GM23338 (cell line): ENCODE data around the gene MAP3K21. TPM values are rescaled to one million over a fixed set of nuclear protein-coding genes. Genes with fewer than 3 reads are reported as not detected.

Experiments used
- ATAC-seq: fragments of 200-7000 bp; cut with Tn5 transposase; 3 replicates; pipeline ENCODE4 v1.9.1; 2020
- DNase-seq: peaks from one replicate; pipeline ENCODE4 v3.0.0-alpha.2; 2015; ENCODE audit warnings: low spot score
- H2AFZ ChIP-seq: fragments of 200-600 bp; sonication (generic); 2 replicates; pipeline ENCODE4 v1.8.0; 2016; ENCODE audit warnings: antibody characterized with exemption, mild to moderate bottlenecking, moderate library complexity
- H3F3A ChIP-seq: fragments of 200-600 bp; sonication (generic); replicated peaks from 2 replicates; pipeline ENCODE4 v1.8.0; 2017; ENCODE audit warnings: antibody characterized with exemption, mixed run types, low read depth
- H3K27ac ChIP-seq: fragments of 200-600 bp; sonication (generic); 2 replicates; pipeline ENCODE4 v1.6.1; 2016; ENCODE audit warnings: low read depth
- H3K27me3 ChIP-seq: fragments of 200-600 bp; sonication (generic); 2 replicates; pipeline ENCODE4 v1.8.0; 2016; ENCODE audit warnings: mild to moderate bottlenecking, mixed run types, moderate library complexity; ENCODE audit not compliant: insufficient read depth
- H3K36me3 ChIP-seq: fragments of 200-600 bp; sonication (generic); 2 replicates; pipeline ENCODE4 v1.8.0; 2016; ENCODE audit warnings: mild to moderate bottlenecking; ENCODE audit not compliant: insufficient read depth
- H3K4me1 ChIP-seq: fragments of 200-600 bp; sonication (generic); 2 replicates; pipeline ENCODE4 v1.8.0; 2016; ENCODE audit warnings: mild to moderate bottlenecking, moderate library complexity; ENCODE audit not compliant: insufficient read depth
- H3K4me2 ChIP-seq: fragments of 200-600 bp; sonication (generic); 2 replicates; pipeline ENCODE4 v1.7.1; 2017; ENCODE audit warnings: mixed run types
- H3K4me3 ChIP-seq: fragments of 200-600 bp; sonication (generic); 2 replicates; pipeline ENCODE4 v1.6.1; 2016; ENCODE audit warnings: mixed run types
- H3K79me2 ChIP-seq: fragments of 200-600 bp; sonication (generic); replicated peaks from 2 replicates; pipeline ENCODE4 v1.8.0; 2017; ENCODE audit warnings: mild to moderate bottlenecking; ENCODE audit not compliant: insufficient read depth
- H3K9me2 ChIP-seq: fragments of 200-600 bp; sonication (generic); 2 replicates; pipeline ENCODE4 v1.8.0; 2017; ENCODE audit not compliant: insufficient read depth
- H4K20me1 ChIP-seq: fragments of 200-600 bp; sonication (generic); replicated peaks from 2 replicates; pipeline ENCODE4 v1.8.0; 2017; ENCODE audit warnings: mild to moderate bottlenecking; ENCODE audit not compliant: insufficient read depth
- H3K27ac Mint-ChIP-seq: 2 replicates; pipeline ENCODE4 v1.8.0; 2020; ENCODE audit warnings: inconsistent platforms, mild to moderate bottlenecking, moderate library complexity, mixed read lengths
- H3K27me3 Mint-ChIP-seq: 3 replicates; pipeline ENCODE4 v1.8.0; 2022; ENCODE audit warnings: low read depth, mild to moderate bottlenecking, moderate library complexity, mixed read lengths, inconsistent platforms; ENCODE audit not compliant: insufficient read depth, poor library complexity
- H3K36me3 Mint-ChIP-seq: 3 replicates; pipeline ENCODE4 v1.8.0; 2021; ENCODE audit warnings: low read depth, mild to moderate bottlenecking, inconsistent platforms, moderate library complexity, mixed read lengths
- H3K4me1 Mint-ChIP-seq: 3 replicates; pipeline ENCODE4 v1.8.0; 2020; ENCODE audit warnings: mild to moderate bottlenecking, inconsistent platforms, mixed read lengths
- H3K4me3 Mint-ChIP-seq: 3 replicates; pipeline ENCODE4 v1.8.0; 2021; ENCODE audit warnings: moderate library complexity, mild to moderate bottlenecking, inconsistent platforms, mixed read lengths
- H3K9me3 Mint-ChIP-seq: 3 replicates; pipeline ENCODE4 v1.8.0; 2020; ENCODE audit warnings: moderate library complexity, mild to moderate bottlenecking, inconsistent platforms, mixed read lengths
- CREB1 ChIP-seq: fragments of 250-450 bp; sonication (Bioruptor Pico); IDR thresholded peaks from 2 replicates; pipeline ENCODE4 v1.5.0; 2020; ENCODE audit warnings: low read depth, mild to moderate bottlenecking, moderate library complexity
- CTCF ChIP-seq, 2 experiments: fragments of 200-600 bp in 1 of 2; sonication (generic) in 1 of 2; conservative IDR thresholded peaks; 2 replicates each; pipeline versions ENCODE4 v1.5.1 to v1.6.1; 2016 to 2017; ENCODE audit warnings: antibody characterized with exemption in 2 of 2, low read depth in 2 of 2, mild to moderate bottlenecking in 2 of 2, moderate library complexity in 1 of 2
- ETS1 ChIP-seq: IDR thresholded peaks from 2 replicates; pipeline ENCODE4 v1.6.1; 2016; ENCODE audit warnings: antibody characterized with exemption
- EZH2 ChIP-seq: fragments of 200-600 bp; sonication (generic); IDR thresholded peaks from one replicate; pipeline ENCODE4 v1.8.0; 2017; ENCODE audit warnings: antibody characterized with exemption, mild to moderate bottlenecking, low read depth; ENCODE audit not compliant: unreplicated experiment
- EZH2phosphoT487 ChIP-seq: fragments of 200-600 bp; sonication (generic); IDR thresholded peaks from one replicate; pipeline ENCODE4 v1.8.1; 2018; ENCODE audit warnings: antibody characterized with exemption; ENCODE audit not compliant: unreplicated experiment
- JUNB ChIP-seq: IDR thresholded peaks from one replicate; pipeline ENCODE4 v1.6.1; 2016; ENCODE audit warnings: antibody characterized with exemption; ENCODE audit not compliant: unreplicated experiment
- NANOG ChIP-seq: IDR thresholded peaks from 2 replicates; pipeline ENCODE4 v1.6.1; 2016; ENCODE audit warnings: antibody characterized with exemption, borderline replicate concordance
- POLR2AphosphoS5 ChIP-seq: IDR thresholded peaks from 2 replicates; pipeline ENCODE4 v1.6.1; 2016; ENCODE audit warnings: antibody characterized with exemption, low read depth
- REST ChIP-seq: IDR thresholded peaks from one replicate; pipeline ENCODE4 v1.6.1; 2018; ENCODE audit warnings: antibody characterized with exemption; ENCODE audit not compliant: unreplicated experiment
- STAT1 ChIP-seq: IDR thresholded peaks from one replicate; pipeline ENCODE4 v1.6.1; 2016; ENCODE audit warnings: antibody characterized with exemption; ENCODE audit not compliant: unreplicated experiment
- ZNF114 ChIP-seq: fragments of 250-450 bp; sonication (Bioruptor Pico); IDR thresholded peaks from 2 replicates; pipeline ENCODE4 v1.5.0; 2020; ENCODE audit warnings: mild to moderate bottlenecking, moderate library complexity
- ZNF331 ChIP-seq: fragments of 250-450 bp; sonication (Bioruptor Pico); IDR thresholded peaks from 2 replicates; pipeline ENCODE4 v1.5.0; 2020; ENCODE audit warnings: low read depth, mild to moderate bottlenecking, moderate library complexity
- polyA plus RNA-seq: library from polyadenylated mRNA; unstranded; fragments of >200 nt; fragmentation: Nextera tagmentation; extraction: Ambion mirVana; gene quantifications from 2 replicates; pipeline ENCODE4 v1.2.1, GENCODE V29; 2016
- total RNA-seq: library from RNA; depleted of rRNA; stranded (reverse); fragments of >200 nt; shearing (Covaris generic); gene quantifications from 2 replicates; pipeline ENCODE4 v1.2.3, GENCODE V29; 2014

Gene MAP3K21
- total and polyA plus RNA-seq, 2 experiments from 2014 or later = 11.7 to 40.1 TPM

GRCh38 chr1:233432916-233433315, 105.4 kb downstream of the MAP3K21 start (continued):
- TF ChIP-seq CTCF (conservative IDR thresholded peaks at IDR 0.05; ENCODE audit: low read depth in 2 of 2) (no peak), REST (no peak), JUNB (no peak), CREB1 (CRISPR knock-in tag) (no peak), POLR2AphosphoS5 (no peak), ETS1 (no peak)

- Histone ChIP-seq H3K27ac (peak overlapping the region; percentile 24; the same call in 1 of the 2 replicates), H3K4me3 (no peak overlapping the region), H3K36me3 (no peaks in the 10 kb centered on the region), H3K79me2 (no peaks in the 10 kb centered on the region), H3K27me3 (no peaks in the 10 kb centered on the region), H3K4me2 (no peak overlapping the region), H2AFZ (no peak overlapping the region), H3F3A (no peaks in the 10 kb centered on the region), H4K20me1 (no peaks in the 10 kb centered on the region), H3K9me2 (no peaks in the 10 kb centered on the region), H3K4me1 (peaks cover 9% of the 10 kb centered on the region)
- Mint-ChIP-seq H3K27me3 (peaks cover 2% of the 10 kb centered on the region), H3K4me1 (peaks cover 8% of the 10 kb centered on the region), H3K4me3 (no peak overlapping the region), H3K36me3 (no peaks in the 10 kb centered on the region; the same call in 2 of the 3 replicates), H3K27ac (no peak overlapping the region), H3K9me3 (peaks cover 3% of the 10 kb centered on the region; the same call in 1 of the 3 replicates)
- no peak for ATAC-seq
- DNase-seq = peak; percentile 10
- no peak for TF ChIP-seq CREB1 (CRISPR knock-in tag)
- TF ChIP-seq EZH2 = no peak
- no peak for TF ChIP-seq EZH2phosphoT487
- TF ChIP-seq JUNB = no peak
- TF ChIP-seq ETS1 = no peak
- no peak for TF ChIP-seq POLR2AphosphoS5
- no peak for TF ChIP-seq CTCF (conservative IDR thresholded peaks at IDR 0.05; ENCODE audit: low read depth in 2 of 2)
- TF ChIP-seq ZNF114 (CRISPR knock-in tag) = no peak
- no peak for TF ChIP-seq STAT1
- TF ChIP-seq ZNF331 = no peak
- no peak for TF ChIP-seq REST
- no peak for TF ChIP-seq NANOG
Observed at GRCh38 chr1:233433436-233434210, 106.1 kb downstream of the MAP3K21 start.
